ENCODE measurements around the gene IL34. TPM values are rescaled to one million over a fixed set of nuclear protein-coding genes. Genes with fewer than 3 reads are reported as not detected.
A peak's percentile ranks its signal among the peaks of the same experiment; 100 is the strongest.

IL34 gene
- total RNA-seq, 1 donor, result under 0.01 TPM

- peak in 1 of 3 donors; percentile 48 for DNase-seq (ENCODE audit: low read depth in 2 of 3, low spot score in 2 of 3)
Observed at GRCh38 chr16:70700101-70701020, 54.0 kb downstream of the IL34 start.

GRCh38 chr16:70701036-70701435, 54.7 kb downstream of the IL34 start:
- no peak for DNase-seq (ENCODE audit: low read depth in 2 of 3, low spot score in 2 of 3)

- no peak for DNase-seq (ENCODE audit: low read depth in 2 of 3, low spot score in 2 of 3)
Observed at GRCh38 chr16:70701596-70701995, 55.2 kb downstream of the IL34 start.

GRCh38 chr16:70701998-70702397, 55.6 kb downstream of the IL34 start:
- no peak for DNase-seq (ENCODE audit: low read depth in 2 of 3, low spot score in 2 of 3)

- DNase-seq (ENCODE audit: low read depth in 2 of 3, low spot score in 2 of 3), result no peak
Observed at GRCh38 chr16:70702624-70703023, 56.3 kb downstream of the IL34 start.

GRCh38 chr16:70703041-70703834, 56.9 kb downstream of the IL34 start:
- DNase-seq (ENCODE audit: low read depth in 2 of 3, low spot score in 2 of 3), result no peak

- DNase-seq (ENCODE audit: low read depth in 2 of 3, low spot score in 2 of 3), result no peak
Observed at GRCh38 chr16:70703835-70704381, 57.5 kb downstream of the IL34 start.

GRCh38 chr16:70704586-70704985, 58.2 kb downstream of the IL34 start:
- no peak for DNase-seq (ENCODE audit: low read depth in 2 of 3, low spot score in 2 of 3)

- DNase-seq (ENCODE audit: low read depth in 2 of 3, low spot score in 2 of 3), result no peak
Observed at GRCh38 chr16:70705056-70705455, 58.7 kb downstream of the IL34 start.

- no peak for DNase-seq (ENCODE audit: low read depth in 2 of 3, low spot score in 2 of 3)
Observed at GRCh38 chr16:70706948-70707465, 60.6 kb downstream of the IL34 start.

GRCh38 chr16:70708366-70709246, 62.2 kb downstream of the IL34 start:
- DNase-seq (ENCODE audit: low read depth in 2 of 3, low spot score in 2 of 3), result no peak

GRCh38 chr16:70709457-70709856, 63.1 kb downstream of the IL34 start:
- no peak for DNase-seq (ENCODE audit: low read depth in 2 of 3, low spot score in 2 of 3)

- DNase-seq (ENCODE audit: low read depth in 2 of 3, low spot score in 2 of 3), result no peak
Observed at GRCh38 chr16:70709942-70710341, 63.6 kb downstream of the IL34 start.

Other genes starting within 250 kb of the IL34 start
- gene ST3GAL2, start 207.5 kb upstream of the IL34 start, total RNA-seq, result 49.0 TPM
- 11.6 TPM for gene FCSK, start 192.0 kb upstream of the IL34 start, total RNA-seq
- 49.0 TPM for gene COG4, start 123.0 kb upstream of the IL34 start, total RNA-seq
- gene SF3B3, start 122.7 kb upstream of the IL34 start, total RNA-seq, result 184 TPM
- 14.8 TPM for gene MTSS2, start 39.5 kb downstream of the IL34 start, total RNA-seq
- gene VAC14, start 154.6 kb downstream of the IL34 start, total RNA-seq, result 52.0 TPM

Measured in hematopoietic multipotent progenitor cell (in vitro differentiated cells).